ENCODE results near the gene CDS2. TPM values are rescaled to one million over a fixed set of nuclear protein-coding genes. Genes with fewer than 3 reads are reported as not detected.

Gene CDS2
- total RNA-seq, 4 donors from 2014 or later = 31.3 to 49.6 (median 38.4) TPM

DNA sequence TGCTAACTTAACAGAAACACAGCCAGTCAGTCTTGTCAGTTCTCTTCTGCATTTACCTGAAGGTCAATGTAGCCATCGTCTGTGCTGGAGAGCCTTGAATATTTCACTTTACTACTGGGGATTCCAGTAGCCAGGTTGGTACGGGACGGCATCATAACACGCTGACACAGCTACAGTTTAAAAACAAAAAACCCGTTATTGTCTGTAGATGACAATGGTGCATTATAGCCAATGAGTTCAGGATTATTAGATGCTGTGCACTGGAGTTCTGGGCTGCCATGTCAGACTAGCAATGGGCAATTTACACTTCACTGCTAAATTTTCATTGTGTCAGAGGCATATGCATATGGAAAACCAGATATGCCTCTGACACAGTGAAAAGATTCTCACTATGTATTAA, 17.5 kb upstream of the CDS2 start:
- TF ChIP-seq CTCF (IDR thresholded peaks at IDR 0.05; ENCODE audit: low read depth) = no peak

DNA sequence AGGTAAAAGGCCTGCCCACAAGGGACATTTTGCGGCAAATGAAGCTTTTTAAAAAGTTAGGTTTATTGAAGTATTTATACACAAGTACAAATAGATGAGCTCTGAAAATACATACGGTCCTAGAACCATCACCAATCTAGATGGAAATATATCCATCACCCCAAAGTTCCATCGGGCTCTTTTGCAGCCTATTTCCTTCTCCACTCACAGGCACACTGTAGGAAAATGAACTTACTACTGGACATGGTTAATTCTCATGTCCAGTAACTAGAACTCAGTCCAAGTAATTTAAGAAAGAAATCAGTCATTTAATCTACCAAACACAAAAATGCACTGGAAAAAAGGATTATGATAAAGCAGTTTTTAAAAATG, 13.2 kb upstream of the CDS2 start:
- no peak for TF ChIP-seq CTCF (IDR thresholded peaks at IDR 0.05; ENCODE audit: low read depth)

DNA sequence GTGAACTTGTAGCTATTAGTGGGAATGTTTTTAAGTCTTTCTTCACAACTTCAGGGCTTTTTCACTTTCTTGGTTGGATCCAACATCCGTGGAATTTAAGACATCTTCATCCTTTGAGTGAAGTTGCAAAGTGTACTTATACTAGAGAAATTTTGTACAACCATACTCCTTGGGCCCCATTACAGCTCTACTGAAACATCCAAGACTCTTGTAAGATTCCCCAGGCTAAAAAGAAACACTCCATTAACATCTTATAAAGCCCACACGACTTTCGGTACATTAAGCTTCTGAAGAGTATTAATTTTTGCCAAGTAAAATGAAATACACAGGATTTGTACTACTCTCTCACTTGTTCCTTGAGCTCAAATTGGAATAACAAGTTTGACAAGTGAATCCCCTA, 12.4 kb upstream of the CDS2 start:
- TF ChIP-seq CTCF (IDR thresholded peaks at IDR 0.05; ENCODE audit: low read depth) = no peak

- no peak for TF ChIP-seq CTCF (IDR thresholded peaks at IDR 0.05; ENCODE audit: low read depth)
These were observed 9.9 kb upstream of the CDS2 start for GRCh38 chr20:5116875-5117274.

GRCh38 chr20:5118220-5119142, 8.3 kb upstream of the CDS2 start:
- TF ChIP-seq CTCF (IDR thresholded peaks at IDR 0.05; ENCODE audit: low read depth) = no peak

- no peak for TF ChIP-seq CTCF (IDR thresholded peaks at IDR 0.05; ENCODE audit: low read depth)
These were observed 7.7 kb upstream of the CDS2 start for GRCh38 chr20:5119143-5119434.

DNA sequence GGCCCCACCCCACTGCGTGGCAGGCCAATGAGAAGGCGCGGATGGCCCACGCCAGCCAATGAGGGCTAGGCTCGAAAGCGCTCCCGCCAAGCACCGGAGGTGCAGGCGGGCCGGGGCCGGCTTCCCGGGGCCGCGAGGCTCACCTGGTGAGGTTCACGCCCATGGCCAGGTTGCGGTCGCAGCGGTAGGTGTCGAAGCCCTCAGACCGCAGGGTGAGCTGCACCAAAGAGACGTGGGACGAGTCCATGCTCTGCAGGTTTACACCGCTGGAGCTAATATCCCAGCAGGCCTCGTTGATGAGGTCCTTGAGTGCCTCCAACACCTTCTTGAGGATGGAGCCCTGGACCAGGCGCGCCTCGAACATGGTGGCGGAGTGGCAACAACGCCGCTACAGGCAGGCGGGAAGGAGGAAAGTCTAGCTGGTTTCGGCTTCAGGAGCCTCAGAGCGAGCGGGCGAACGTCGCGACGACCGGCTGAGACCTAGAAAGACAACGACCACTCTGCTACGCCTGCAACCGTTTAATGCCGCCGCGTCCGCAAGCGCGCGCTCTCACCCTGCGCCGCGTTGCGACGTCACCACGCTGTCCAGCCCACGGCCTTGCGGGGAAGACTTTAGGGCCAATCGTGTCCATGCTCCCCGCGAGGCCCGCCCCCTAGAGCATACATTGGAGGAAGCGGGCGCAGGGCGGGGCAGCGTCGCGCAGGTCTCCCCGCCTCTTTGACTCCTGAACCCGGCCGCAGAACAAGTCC, 7.2 kb upstream of the CDS2 start, which contains the start of gene PCNA:
Gene PCNA, minus strand, starts transcription at position 524 of the 750 bp plus-strand sequence. Its CDS starts 160 bp downstream, at position 364.
- TF ChIP-seq CTCF (IDR thresholded peaks at IDR 0.05; ENCODE audit: low read depth) = no peak

Measured in subcutaneous adipose tissue (tissue), 4 donors.